HG03103 (cell line): Measurements from ENCODE around the gene MAP3K14.

ENCODE experiments used
- ATAC-seq: cut with Tn5 transposase; IDR thresholded peaks from one replicate; pipeline ENCODE4 v1.9.1; 2021; ENCODE audit warnings: low read depth; ENCODE audit not compliant: unreplicated experiment

The MAP3K14 gene

GRCh38 chr17:45243750-45244149, 73.1 kb downstream of the MAP3K14 start:
- ATAC-seq, result no peak

GRCh38 chr17:45242029-45242414, 74.8 kb downstream of the MAP3K14 start:
- ATAC-seq, result no peak

- no peak for ATAC-seq
Measured at GRCh38 chr17:45241328-45242028, 75.3 kb downstream of the MAP3K14 start.

- ATAC-seq, result no peak
Measured at GRCh38 chr17:45240905-45241327, 75.9 kb downstream of the MAP3K14 start.

GRCh38 chr17:45238155-45238774, 78.6 kb downstream of the MAP3K14 start:
- no peak for ATAC-seq

- ATAC-seq, result no peak
Measured at GRCh38 chr17:45237686-45238085, 79.1 kb downstream of the MAP3K14 start.

- no peak for ATAC-seq
Measured at GRCh38 chr17:45236282-45236606, 80.6 kb downstream of the MAP3K14 start.

GRCh38 chr17:45235416-45236281, 81.2 kb downstream of the MAP3K14 start:
- ATAC-seq, result no peak

- no peak for ATAC-seq
Measured at GRCh38 chr17:45234641-45235415, 82.0 kb downstream of the MAP3K14 start.

- no peak for ATAC-seq
Measured at GRCh38 chr17:45233423-45233924, 83.3 kb downstream of the MAP3K14 start.

- no peak for ATAC-seq
Measured at GRCh38 chr17:45232514-45233422, 84.1 kb downstream of the MAP3K14 start.

- ATAC-seq, result no peak
Measured at GRCh38 chr17:45231481-45232116, 85.2 kb downstream of the MAP3K14 start.

GRCh38 chr17:45230787-45231480, 85.9 kb downstream of the MAP3K14 start:
- no peak for ATAC-seq

GRCh38 chr17:45230410-45230786, 86.4 kb downstream of the MAP3K14 start:
- no peak for ATAC-seq

GRCh38 chr17:45229681-45230409, 87.0 kb downstream of the MAP3K14 start:
- ATAC-seq, result no peak

- no peak for ATAC-seq
Measured at GRCh38 chr17:45228763-45229539, 87.9 kb downstream of the MAP3K14 start.
